ENCODE results near the gene FYCO1.
A peak's percentile ranks its signal among the peaks of the same experiment; 100 is the strongest.

FYCO1 gene

DNA sequence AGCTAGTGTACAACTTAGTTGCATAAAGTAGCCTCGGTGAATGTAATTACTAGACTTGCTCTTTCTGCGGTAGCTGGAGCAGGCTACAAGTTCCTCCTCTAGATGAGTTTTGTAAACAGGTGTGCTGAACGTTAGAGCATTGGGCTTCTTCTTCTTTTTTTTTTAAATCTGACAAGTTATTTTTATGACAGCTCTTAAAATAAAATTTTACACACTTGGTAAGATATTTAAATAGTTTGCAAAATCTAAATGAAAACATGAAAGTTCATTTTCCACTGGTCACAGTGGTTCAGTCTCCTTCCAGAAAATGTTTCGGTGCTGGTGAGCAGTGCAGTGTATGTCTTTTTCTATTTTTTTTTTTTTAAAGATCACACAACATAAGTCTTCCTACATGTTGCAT is 106.3 kb downstream of the FYCO1 start:
- DNase-seq = no peak
- no peak for TF ChIP-seq POLR2A (IDR thresholded peaks at IDR 0.05; ENCODE audit: low read length)
- TF ChIP-seq GATA1 (IDR thresholded peaks at IDR 0.05; ENCODE audit: low read depth, low read length) = no peak

DNA sequence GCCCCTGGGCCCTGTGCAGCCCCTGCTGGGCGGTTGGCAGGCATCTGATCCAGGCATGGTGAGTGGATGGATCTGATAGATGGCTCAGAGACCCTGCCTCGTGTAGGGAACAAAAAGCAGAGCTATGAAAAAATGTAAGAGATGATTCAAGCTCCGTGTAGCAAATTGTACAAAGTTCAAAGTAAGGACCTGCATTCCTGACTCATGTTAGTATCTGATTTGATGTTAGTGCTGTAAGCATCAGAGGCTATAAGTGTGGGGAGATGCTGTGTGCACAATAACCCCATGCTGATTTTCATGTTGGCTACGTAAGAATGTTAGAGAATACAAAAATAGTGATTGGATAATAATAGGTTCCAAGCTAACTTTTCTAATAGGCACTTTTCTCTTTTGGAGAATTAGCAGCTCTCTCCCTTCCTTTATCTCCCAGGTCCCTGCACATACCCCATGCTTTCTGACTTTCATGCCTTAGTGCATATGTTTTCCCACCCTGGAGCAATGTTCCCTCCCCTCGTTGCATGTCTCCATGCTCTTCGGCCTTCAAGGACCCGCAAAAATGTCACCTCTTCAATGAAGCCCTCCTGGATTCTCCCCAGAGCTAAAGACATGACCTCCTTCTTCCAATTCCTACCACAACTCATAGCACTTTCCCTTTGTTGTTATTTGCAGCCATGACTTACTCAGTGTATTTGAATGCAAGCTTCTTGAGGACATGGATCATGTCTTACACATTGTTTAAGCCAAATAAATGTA is 107.7 kb downstream of the FYCO1 start:
- DNase-seq = no peak
- TF ChIP-seq GATA1 (IDR thresholded peaks at IDR 0.05; ENCODE audit: low read depth, low read length) (no peak), POLR2A (IDR thresholded peaks at IDR 0.05; ENCODE audit: low read length) (no peak)

DNA sequence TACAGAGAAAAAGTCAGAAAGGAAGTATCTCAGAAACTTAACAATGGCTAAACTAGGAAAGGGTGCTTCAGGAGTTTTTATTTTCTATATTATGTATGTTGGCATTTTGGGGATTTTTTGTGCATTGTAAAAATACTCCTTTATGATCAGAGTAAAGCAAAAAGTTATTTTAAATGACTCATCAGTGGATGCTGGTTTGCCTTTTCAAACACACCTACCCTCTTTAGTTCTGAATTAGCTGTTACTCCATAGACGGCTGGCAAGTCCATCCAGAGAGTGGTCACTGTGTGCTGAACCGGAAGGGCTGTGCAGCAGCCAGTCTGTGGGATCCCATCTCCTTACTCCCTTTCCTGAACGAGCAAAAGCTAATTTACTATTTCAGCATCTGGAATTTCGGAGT is 108.3 kb downstream of the FYCO1 start:
- DNase-seq = no peak
- TF ChIP-seq POLR2A (IDR thresholded peaks at IDR 0.05; ENCODE audit: low read length) (no peak), GATA1 (IDR thresholded peaks at IDR 0.05; ENCODE audit: low read depth, low read length) (no peak)

DNA sequence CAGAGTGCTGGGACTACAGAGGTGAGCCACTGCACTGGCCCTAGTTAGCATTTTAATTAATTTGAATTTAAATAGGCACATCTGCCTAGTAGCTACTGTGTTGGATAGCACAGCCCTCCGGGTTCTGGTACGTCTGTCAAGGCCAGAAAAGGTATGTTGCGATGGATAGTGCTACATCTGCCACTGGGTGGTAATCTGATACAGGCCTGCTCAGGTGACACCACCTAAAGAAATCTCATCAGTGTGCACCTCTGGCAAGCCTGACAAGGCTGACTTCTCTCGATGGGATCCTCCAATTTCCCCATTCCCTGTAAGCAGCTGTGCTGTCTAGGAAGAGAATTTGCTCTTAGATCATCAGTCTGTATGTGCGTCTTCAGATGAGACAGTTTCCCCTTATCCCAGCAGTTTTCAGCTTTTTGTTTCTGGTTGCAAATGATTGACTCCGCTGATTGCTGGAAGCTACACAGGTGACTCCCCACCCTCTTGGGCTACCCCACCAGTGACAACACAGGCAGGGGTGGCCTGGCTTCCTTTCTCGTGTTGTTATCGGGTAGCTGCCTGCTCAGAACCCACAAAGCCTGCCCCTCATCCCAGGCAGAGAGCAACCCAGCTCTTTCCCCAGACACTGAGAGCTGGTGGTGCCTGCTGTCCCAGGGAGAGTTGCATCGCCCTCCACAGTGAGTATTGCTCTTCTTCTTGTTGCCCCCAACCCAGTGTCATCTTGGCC is 109.5 kb downstream of the FYCO1 start, which contains the start of gene CCR9:
CCR9 (plus strand) TSS at position 565 of the 727 bp plus-strand sequence. CDS start 8,391 bp downstream, outside the sequence.
- no peak for DNase-seq
- TF ChIP-seq GATA1 (IDR thresholded peaks at IDR 0.05; ENCODE audit: low read depth, low read length) (no peak), POLR2A (IDR thresholded peaks at IDR 0.05; ENCODE audit: low read length) (no peak)

DNA sequence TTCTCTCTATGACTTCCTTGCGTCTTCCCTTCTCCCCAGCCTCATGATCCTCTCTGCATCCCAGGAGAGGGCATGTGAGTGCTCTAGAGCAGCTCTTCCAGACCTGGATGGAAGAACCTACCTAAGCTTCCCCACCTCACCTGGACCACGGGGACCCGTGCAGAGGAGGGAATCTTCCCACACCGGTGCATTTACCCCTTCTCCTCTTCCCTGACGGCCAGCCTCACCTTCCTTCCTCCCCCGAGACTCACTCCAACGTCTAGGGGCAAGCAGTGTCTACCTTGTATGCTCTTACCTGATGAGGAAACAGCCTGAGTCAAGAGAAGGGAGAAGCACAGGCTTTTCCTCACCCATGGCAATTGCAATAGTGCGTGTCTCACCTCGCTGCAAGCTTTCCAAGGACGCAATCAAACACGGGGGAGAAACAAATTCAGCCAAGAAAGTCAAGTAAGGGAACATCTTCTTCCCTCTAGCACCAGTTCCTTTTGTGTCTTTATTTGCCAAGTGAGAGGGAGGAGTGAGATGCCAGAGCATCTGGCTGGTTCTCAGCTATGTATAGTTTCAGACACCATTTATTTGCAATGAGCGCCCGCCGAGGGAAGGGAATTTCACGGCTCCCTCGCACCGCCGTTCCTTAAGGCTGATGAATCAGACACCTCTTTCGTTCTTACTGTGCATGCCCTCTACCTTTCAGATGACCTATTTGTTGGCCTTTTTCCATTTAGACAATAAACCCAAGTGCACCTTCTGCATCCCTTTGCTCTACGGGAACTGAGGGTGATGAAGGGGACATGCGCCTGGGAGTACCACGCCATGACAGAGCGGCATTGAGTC is 111.0 kb downstream of the FYCO1 start:
- DNase-seq = no peak
- TF ChIP-seq GATA1 (IDR thresholded peaks at IDR 0.05; ENCODE audit: low read depth, low read length) (no peak), POLR2A (IDR thresholded peaks at IDR 0.05; ENCODE audit: low read length) (no peak)

DNA sequence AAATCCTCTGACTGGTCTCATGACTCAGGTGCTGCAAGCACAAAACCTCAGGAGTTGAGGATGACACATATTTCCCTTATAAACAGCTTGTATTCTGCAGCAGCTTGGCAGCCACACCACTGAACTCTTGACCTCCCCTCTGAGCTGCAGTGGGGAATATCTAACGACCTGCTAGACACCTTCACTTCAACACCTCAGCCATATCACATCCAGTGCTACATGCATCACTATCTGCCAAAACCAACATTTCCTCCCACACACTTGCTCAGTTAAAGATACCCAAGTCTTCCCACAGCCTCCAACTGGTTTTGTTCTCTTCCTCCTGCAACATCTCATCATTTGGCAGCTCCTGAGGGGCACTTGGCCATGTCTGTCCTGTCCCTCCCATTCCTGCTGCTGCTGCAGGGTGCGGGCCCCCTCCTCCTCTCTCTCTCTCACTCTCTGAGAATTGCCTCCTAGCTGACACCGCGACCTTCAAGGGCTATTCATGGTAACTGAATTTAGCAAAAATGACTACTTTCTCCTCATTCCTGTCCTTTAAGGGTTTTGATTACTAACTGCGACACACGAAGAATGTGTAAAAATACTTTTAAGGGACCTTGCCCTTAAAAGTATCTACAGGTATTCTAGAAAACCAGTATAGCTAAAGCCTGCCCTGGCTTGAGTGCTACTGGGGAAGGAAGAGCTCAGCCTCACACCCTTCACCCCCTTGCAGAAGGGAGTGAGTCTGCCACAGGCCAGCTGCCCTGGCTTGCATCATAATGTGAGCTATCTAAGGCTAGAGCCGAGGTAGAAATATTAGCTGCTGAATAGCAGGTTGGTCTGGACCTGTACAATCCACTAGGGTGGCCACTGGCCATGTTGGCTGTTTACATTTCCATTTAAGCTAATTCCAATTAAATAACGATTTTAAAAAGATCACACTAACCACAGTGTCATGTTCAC is 114.3 kb downstream of the FYCO1 start:
- no peak for DNase-seq
- TF ChIP-seq POLR2A (IDR thresholded peaks at IDR 0.05; ENCODE audit: low read length) (no peak), GATA1 (IDR thresholded peaks at IDR 0.05; ENCODE audit: low read depth, low read length) (no peak)

DNA sequence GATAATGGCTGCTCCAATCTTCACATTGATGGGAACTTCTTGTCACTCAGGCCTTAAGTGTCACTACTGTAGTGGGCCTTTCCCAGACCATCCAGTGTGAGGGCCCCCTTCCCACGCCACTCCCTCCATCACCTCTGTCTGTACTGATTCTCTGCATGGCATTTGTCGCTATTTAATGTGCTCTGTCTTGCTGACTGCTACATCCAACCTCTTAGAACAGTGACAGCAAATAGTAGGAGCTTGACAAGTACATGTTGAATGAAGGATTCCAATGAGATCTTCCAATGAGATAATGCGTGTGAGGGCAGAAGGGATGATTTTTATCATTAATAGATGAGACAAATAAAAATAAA is 114.9 kb downstream of the FYCO1 start:
- DNase-seq = no peak

DNA sequence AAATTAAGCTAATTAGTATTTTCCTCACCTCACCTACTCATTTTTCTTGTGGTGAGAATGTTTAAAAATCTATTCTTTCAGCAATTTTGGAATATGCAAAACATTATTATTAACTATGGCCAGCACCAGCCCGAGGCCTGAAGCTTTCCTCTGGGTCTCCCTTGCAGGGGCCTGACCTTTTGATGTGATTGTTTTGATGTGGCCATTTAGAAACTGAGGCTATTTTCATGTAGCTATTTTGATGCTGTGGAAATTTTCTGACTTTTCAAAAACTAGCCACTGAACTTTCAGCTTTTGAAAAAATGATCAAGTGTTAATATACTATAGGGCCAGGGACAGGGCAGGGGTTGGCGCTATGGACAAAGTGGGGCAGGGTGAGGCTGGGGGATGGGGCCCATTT is 117.5 kb downstream of the FYCO1 start:
- no peak for DNase-seq
- TF ChIP-seq GATA1 (IDR thresholded peaks at IDR 0.05; ENCODE audit: low read depth, low read length) (no peak), POLR2A (IDR thresholded peaks at IDR 0.05; ENCODE audit: low read length) (no peak)

More for the DNA sequence above, 114.9 kb downstream of the FYCO1 start:
- no peak for TF ChIP-seq GATA1 (IDR thresholded peaks at IDR 0.05; ENCODE audit: low read depth, low read length)
- TF ChIP-seq POLR2A (IDR thresholded peaks at IDR 0.05; ENCODE audit: low read length) = no peak

DNA sequence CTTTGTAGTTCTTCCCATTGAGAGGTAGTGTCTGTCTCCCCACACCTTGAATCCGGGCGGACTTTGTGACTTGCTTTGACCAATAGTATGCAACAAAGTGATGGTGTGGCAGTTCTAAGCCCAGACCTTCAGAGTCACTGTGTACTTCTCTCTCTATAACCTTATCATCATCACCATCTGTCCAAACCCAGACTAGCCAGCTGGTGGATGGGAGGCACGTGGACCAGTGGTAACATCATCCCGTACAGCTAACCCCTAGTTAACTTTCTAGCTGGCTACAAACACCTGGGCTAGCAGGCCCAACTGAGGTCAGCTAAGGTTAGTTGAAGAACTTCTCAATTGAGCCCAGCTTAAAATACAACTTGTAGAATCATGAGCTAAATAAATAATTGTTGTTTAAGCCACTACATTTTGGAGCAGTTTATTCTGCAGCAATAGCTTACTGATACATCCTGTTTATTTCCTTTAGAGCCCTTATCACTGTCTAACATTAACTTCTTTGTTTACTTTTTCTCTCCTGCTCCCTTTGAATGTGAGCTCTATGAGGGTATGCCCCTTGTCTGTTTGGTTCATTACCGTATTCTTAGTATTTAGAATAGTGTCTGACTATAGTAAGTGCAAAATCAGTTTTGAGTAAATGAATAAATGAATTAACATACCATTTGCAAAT is 120.8 kb downstream of the FYCO1 start:
- peak; percentile 34 to 49 for DNase-seq
- TF ChIP-seq GATA1 (IDR thresholded peaks at IDR 0.05; ENCODE audit: low read depth, low read length) (no peak), POLR2A (IDR thresholded peaks at IDR 0.05; ENCODE audit: low read length) (no peak)

DNA sequence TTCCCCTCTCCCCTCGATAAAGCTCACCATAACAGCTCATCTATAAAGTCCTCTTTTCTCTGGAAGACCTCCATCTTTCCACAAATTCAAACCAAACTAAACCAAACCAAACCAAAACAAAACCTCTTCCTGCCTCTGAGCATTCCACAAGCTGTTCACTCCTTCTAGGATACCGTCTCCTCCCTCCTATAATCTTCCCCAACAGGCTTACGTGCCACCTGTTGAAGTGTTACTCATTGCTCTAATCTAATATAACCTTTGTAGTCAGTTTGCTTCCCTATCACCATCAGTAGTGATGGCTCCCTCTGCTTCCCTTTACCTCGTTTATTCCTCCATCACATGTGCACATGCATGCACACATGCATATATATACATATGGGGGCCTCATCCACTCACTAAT is 122.0 kb downstream of the FYCO1 start:
- no peak for TF ChIP-seq GATA1 (IDR thresholded peaks at IDR 0.05; ENCODE audit: low read depth, low read length)
- no peak for TF ChIP-seq POLR2A (IDR thresholded peaks at IDR 0.05; ENCODE audit: low read length)

DNA sequence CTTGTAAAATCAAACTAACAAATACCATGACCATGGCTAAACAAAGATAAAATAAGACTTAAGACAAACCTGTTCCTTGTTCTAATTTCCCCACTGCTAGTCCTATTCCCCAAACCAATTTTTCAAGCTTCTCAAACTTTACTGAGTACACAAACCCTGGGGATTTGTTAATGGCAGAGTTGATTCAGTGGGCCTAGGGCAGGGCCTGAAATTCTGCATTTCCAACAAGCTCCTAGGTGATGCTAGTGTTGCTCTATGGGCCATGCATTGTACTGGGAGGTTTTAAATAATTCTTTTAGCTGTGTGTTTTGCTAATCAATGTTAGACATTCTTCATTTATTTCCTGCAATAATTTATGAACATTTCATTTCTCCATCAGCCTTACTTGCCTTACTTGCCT is 122.6 kb downstream of the FYCO1 start:
- no peak for TF ChIP-seq POLR2A (IDR thresholded peaks at IDR 0.05; ENCODE audit: low read length)
- TF ChIP-seq GATA1 (IDR thresholded peaks at IDR 0.05; ENCODE audit: low read depth, low read length) = no peak
- no peak for DNase-seq

More for the DNA sequence above, 122.0 kb downstream of the FYCO1 start:
- no peak for DNase-seq

DNA sequence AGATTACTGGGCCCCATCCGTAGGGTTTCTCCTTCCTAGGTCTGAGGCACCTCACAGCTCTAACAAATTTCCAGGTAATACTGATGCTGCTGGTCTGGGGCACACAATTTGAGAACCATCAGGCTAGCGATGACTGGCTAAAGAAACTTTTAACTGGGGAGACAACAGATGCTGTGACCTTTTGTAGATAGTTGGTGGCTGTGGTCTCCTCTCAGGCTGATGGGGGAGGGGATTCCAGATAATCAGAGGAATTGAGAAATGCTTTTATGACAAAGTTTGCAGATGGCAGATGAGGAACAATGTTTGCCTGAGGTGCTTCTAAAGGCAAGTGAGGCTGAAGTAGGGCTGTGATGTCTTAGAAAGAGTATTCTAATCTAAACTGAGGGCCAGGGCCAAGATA is 123.1 kb downstream of the FYCO1 start:
- no peak for TF ChIP-seq GATA1 (IDR thresholded peaks at IDR 0.05; ENCODE audit: low read depth, low read length)
- no peak for DNase-seq

DNA sequence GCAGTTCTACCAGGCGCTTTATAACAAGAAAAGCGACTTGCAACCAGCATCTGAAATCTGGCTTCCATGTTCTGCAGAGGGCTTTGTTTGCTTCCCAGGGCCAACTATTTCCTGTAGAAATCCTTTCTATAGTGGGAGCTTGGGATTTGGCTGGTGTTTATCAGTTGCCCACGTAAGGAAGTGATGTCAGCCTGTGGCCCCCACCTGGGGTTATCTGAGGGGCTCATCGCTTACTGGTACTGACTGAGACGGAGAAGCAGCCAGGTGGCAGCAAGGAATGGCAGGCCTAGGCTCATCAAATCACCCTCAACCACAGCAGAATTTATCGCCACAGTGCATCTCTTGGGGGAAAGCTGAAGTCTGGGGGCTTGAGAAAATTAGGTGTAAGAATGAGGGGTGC is 123.8 kb downstream of the FYCO1 start:
- TF ChIP-seq GATA1 (IDR thresholded peaks at IDR 0.05; ENCODE audit: low read depth, low read length) (no peak), POLR2A (IDR thresholded peaks at IDR 0.05; ENCODE audit: low read length) (no peak)
- no peak for DNase-seq

Measured in erythroblast (primary cell).